ENCODE measurements around the gene LRRC75A. TPM values are rescaled to one million over a fixed set of nuclear protein-coding genes. Genes with fewer than 3 reads are reported as not detected.

Gene LRRC75A
- total RNA-seq, 2 donors from 2014 or later = 0.93 to 2.6 TPM

- no peak for DNase-seq (ENCODE audit: low spot score)
These were observed 23.5 kb downstream of the LRRC75A start for GRCh38 chr17:16468428-16468992.

GRCh38 chr17:16467886-16468285 lies 24.1 kb downstream of the LRRC75A start:
- no peak overlapping the region for H3K4me3 ChIP-seq
- DNase-seq (ENCODE audit: low spot score) = no peak
- H3K9me3 ChIP-seq = no peaks in the 10 kb centered on the region
- no peak overlapping the region for H3K27ac ChIP-seq
- TF ChIP-seq CTCF (IDR thresholded peaks at IDR 0.05) = no peak
- no peaks in the 10 kb centered on the region for H3K27me3 ChIP-seq
- no peaks in the 10 kb centered on the region for H3K36me3 ChIP-seq
- H3K4me1 ChIP-seq = peaks cover 0 to 49% of the 10 kb centered on the region in 2 donors

More at GRCh38 chr17:16468428-16468992, 23.5 kb downstream of the LRRC75A start:
- Histone ChIP-seq H3K36me3 (no peaks in the 10 kb centered on the region), H3K27me3 (no peaks in the 10 kb centered on the region), H3K27ac (no peak overlapping the region), H3K9me3 (no peaks in the 10 kb centered on the region), H3K4me1 (peaks cover 0 to 43% of the 10 kb centered on the region in 2 donors), H3K4me3 (no peak overlapping the region)
- TF ChIP-seq CTCF (IDR thresholded peaks at IDR 0.05) = no peak

GRCh38 chr17:16467044-16467443 lies 24.9 kb downstream of the LRRC75A start:
- H3K27ac ChIP-seq = no peak overlapping the region
- no peak overlapping the region for H3K4me3 ChIP-seq
- peaks cover 0 to 49% of the 10 kb centered on the region in 2 donors for H3K4me1 ChIP-seq
- no peaks in the 10 kb centered on the region for H3K36me3 ChIP-seq
- no peaks in the 10 kb centered on the region for H3K27me3 ChIP-seq
- H3K9me3 ChIP-seq = no peaks in the 10 kb centered on the region
- DNase-seq (ENCODE audit: low spot score) = no peak
- no peak for TF ChIP-seq CTCF (IDR thresholded peaks at IDR 0.05)

GRCh38 chr17:16466407-16466806 lies 25.6 kb downstream of the LRRC75A start:
- no peak for DNase-seq (ENCODE audit: low spot score)
- no peaks in the 10 kb centered on the region for H3K36me3 ChIP-seq
- TF ChIP-seq CTCF (IDR thresholded peaks at IDR 0.05) = no peak
- H3K9me3 ChIP-seq = no peaks in the 10 kb centered on the region
- H3K27me3 ChIP-seq = no peaks in the 10 kb centered on the region
- H3K4me3 ChIP-seq = no peak overlapping the region
- H3K4me1 ChIP-seq = peaks cover 0 to 49% of the 10 kb centered on the region in 2 donors
- H3K27ac ChIP-seq = no peak overlapping the region

DNA sequence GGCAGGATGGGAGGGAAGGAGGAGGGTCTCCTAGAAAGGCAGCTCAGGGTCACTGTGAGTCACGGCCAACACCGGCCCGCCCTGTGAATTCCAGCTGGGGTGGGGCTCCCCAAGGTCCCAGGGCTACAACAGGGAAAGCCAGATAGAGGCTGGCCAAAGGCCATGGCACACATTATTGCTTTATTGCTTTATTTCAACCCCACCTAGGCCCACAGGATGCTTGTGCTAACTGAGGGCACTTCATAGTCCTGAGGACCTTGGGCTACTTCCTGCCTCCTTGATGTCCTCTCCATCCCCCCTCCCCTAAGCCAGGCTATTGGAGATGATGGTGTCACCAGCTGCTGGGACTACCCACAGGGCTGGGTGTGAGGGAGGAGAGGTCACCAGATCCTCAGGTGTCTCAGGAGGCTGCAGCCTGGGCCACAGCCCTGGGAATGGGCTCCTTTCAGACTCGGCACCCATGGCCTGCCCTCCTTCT lies 26.1 kb downstream of the LRRC75A start:
- Histone ChIP-seq H3K4me3 (no peak overlapping the region), H3K4me1 (peaks cover 0 to 49% of the 10 kb centered on the region in 2 donors), H3K9me3 (no peaks in the 10 kb centered on the region), H3K27ac (no peak overlapping the region), H3K27me3 (no peaks in the 10 kb centered on the region), H3K36me3 (no peaks in the 10 kb centered on the region)
- peak; percentile 64 for DNase-seq (ENCODE audit: low spot score)
- TF ChIP-seq CTCF (IDR thresholded peaks at IDR 0.05) = no peak

GRCh38 chr17:16465052-16465312 lies 27.0 kb downstream of the LRRC75A start:
- no peak overlapping the region for H3K27ac ChIP-seq
- no peaks in the 10 kb centered on the region for H3K9me3 ChIP-seq
- H3K36me3 ChIP-seq = no peaks in the 10 kb centered on the region
- H3K4me3 ChIP-seq = no peak overlapping the region
- no peak for DNase-seq (ENCODE audit: low spot score)
- no peaks in the 10 kb centered on the region for H3K27me3 ChIP-seq
- peaks cover 0 to 42% of the 10 kb centered on the region in 2 donors for H3K4me1 ChIP-seq
- no peak for TF ChIP-seq CTCF (IDR thresholded peaks at IDR 0.05)

All from right atrium auricular region (tissue), 2 donors.